Central memory CD8-positive, alpha-beta T cell (primary cell): ENCODE results near the gene GPX6.
"Not testable (repeated sequence)": the region's sequence is repeated elsewhere in the genome, so short reads cannot be mapped to it uniquely, and the experiment has no call there.

ENCODE experiments used
- ATAC-seq: fragments of 150-1000 bp; cut with Tn5 transposase; replicated peaks from 2 replicates; pipeline ENCODE4 v1.10.0; 2022; ENCODE audit warnings: mild to moderate bottlenecking, moderate FRiP score, moderate number of reproducible peaks; ENCODE audit not compliant: poor library complexity, severe bottlenecking; ENCODE audit errors: extremely low read depth
- DNase-seq, 2 donors: peaks; one replicate each; pipeline ENCODE4 v3.0.0; 2021; ENCODE audit warnings: low spot score in 2 of 2
- H3K27ac Mint-ChIP-seq: one replicate; pipeline ENCODE4 v1.8.0; 2022; ENCODE audit warnings: low read depth, mild to moderate bottlenecking, moderate library complexity, mixed read lengths
- H3K27me3 Mint-ChIP-seq: one replicate; pipeline ENCODE4 v1.8.0; 2022; ENCODE audit warnings: mixed read lengths
- H3K36me3 Mint-ChIP-seq: one replicate; pipeline ENCODE4 v1.8.0; 2022; ENCODE audit warnings: mild to moderate bottlenecking, moderate library complexity, mixed read lengths; ENCODE audit not compliant: insufficient read depth
- H3K4me1 Mint-ChIP-seq: one replicate; pipeline ENCODE4 v1.8.0; 2022; ENCODE audit warnings: mixed read lengths
- H3K4me3 Mint-ChIP-seq: one replicate; pipeline ENCODE4 v1.8.0; 2022; ENCODE audit warnings: mild to moderate bottlenecking, moderate library complexity, mixed read lengths
- H3K9me3 Mint-ChIP-seq: one replicate; pipeline ENCODE4 v1.8.0; 2022; ENCODE audit warnings: mixed read lengths

The GPX6 gene

DNA sequence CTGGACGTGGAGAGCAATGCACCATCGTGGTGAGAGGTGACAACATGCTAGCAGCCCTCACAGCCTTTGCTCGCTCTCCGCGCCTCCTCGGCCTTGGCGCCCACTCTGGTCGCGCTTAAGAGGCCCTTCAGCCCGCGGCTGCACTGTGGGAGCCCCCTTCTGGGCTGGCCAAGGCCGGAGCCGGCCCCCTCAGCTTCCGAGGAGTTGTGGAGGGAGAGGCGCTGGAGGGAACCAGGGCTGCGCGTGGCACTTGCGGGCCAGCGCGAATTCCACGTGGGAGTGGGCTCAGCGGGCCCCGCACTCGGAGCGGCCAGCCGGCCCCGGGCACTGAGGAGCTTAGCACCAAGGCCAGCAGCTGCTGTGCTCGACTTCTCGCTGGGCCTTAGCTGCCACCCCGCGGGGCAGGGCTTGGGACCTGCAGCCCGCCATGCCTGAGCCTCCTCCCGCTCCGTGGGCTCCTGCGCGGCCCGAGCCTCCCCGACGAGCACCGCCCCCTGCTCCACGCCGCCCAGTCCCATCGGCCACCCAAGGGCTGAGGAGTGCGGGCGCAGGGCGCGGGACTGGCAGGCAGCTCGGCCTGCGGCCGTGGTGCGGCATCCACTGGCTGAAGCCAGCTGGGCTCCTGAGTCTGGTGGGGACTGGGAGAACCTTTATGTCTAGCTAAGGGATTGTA, 3.8 kb downstream of the GPX6 start:
- H3K4me3 Mint-ChIP-seq: no peak overlapping the region
- peaks cover 65% of the 10 kb centered on the region for H3K27me3 Mint-ChIP-seq
- H3K27ac Mint-ChIP-seq: no peak overlapping the region
- DNase-seq: no peak
- ATAC-seq: no peak
- H3K4me1 Mint-ChIP-seq: no peaks in the 10 kb centered on the region
- H3K9me3 Mint-ChIP-seq: no peaks in the 10 kb centered on the region
- no peaks in the 10 kb centered on the region for H3K36me3 Mint-ChIP-seq

DNA sequence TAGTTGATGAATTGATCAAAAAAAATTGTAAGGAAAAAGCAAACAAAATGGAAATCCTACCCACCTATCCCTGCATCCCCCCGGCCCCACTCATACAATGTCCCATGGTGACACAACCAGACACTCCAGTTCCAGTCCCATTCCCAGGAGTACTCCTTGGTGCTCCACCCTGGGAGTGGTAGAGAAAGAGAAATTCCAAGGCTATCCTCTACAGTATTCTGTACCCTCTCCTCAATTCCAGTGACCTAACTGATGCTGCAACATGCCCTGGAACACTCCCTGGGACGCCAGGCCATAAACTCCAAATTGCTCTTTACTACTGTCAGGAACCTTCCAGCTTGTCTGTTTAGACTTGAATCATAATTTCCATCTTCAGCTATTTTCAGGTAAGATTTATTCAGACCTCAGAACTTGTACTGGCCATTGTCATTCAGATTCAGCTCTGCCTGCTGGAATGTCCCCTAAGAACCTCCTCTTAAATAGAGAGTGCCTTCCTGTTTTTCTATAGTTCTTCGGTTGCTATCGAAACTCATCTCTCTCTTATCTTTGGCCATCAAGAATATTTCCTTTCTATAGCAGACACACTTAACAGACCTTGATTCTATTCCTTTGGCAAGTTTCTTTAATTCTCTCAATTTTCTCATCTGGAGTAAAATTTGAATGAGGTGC, 8.7 kb downstream of the GPX6 start:
- Mint-ChIP-seq H3K4me1 (no peaks in the 10 kb centered on the region), H3K27me3 (peaks cover 64% of the 10 kb centered on the region), H3K36me3 (no peaks in the 10 kb centered on the region), H3K9me3 (no peaks in the 10 kb centered on the region), H3K4me3 (no peak overlapping the region), H3K27ac (no peak overlapping the region)
- no peak for ATAC-seq
- no peak for DNase-seq

DNA sequence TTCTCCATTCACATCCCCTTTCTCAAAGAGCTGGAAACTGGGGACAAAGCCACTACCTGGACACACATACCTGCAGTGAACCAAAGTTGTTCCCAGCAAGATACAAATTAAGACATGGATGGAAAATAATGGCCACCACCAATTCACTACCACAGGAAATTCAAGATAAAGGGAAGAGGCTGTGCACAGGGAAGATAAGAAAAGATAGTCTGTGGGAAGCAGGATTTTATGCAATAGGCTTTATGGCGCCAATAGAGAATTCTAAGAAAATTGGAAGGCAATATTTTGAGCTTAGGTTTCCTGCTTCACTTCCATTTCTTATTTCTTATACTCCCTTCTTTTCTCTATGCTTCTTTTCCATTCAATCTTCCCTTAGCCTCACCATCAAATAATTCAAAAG, 9.9 kb downstream of the GPX6 start:
- Mint-ChIP-seq H3K27me3 (peaks cover 68% of the 10 kb centered on the region), H3K27ac (no peak overlapping the region), H3K4me1 (no peaks in the 10 kb centered on the region), H3K9me3 (no peaks in the 10 kb centered on the region), H3K36me3 (no peaks in the 10 kb centered on the region), H3K4me3 (no peak overlapping the region)
- no peak for ATAC-seq
- no peak for DNase-seq

DNA sequence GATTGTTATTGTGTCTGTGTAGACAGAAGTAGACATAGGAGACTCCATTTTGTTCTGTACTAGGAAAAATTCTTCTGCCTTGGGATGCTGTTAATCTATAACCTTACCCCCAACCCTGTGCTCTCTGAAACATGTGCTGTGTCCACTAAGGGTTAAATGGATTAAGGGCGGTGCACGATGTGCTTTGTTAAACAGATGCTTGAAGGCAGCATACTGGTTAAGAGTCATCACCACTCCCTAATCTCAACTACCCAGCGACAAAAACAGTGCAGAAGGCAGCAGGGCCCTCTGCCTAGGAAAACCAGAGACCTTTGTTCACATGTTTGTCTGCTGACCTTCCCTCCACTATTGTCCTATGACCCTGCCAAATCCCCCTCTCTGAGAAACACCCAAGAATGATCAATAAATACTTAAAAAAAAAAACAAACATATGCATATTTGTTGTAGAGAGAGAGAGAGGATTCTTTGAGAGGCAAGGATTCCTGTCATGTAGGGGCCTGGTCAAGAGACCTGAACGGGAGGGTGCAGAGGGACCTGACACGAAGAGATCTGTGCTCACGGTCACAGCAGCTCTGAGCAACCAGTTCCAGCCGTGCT, 12.8 kb downstream of the GPX6 start:
- DNase-seq, H3K27ac Mint-ChIP-seq, H3K4me1 Mint-ChIP-seq, ATAC-seq, H3K36me3 Mint-ChIP-seq, H3K4me3 Mint-ChIP-seq, H3K9me3 Mint-ChIP-seq: not testable (repeated sequence)
- H3K27me3 Mint-ChIP-seq: peaks cover 80% of the 10 kb centered on the region

DNA sequence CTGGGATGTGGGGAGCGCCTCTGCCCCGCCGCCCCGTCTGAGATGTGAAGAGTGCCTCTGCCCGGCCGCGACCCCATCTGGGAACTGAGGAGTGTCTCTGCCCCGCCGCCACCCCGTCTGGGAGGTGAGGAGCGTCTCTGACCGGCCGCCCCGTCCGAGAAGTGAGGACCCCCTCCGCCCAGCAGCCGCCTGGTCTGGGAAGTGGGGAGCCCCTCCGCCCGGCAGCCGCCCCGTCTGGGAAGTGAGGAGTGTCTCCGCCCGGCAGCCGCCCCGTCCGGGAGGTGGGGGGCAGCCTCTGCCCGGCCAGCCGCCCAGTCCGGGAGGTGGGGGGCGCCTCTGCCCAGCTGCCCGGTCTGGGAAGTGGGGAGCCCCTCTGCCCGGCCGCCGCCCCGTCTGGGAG, 13.5 kb downstream of the GPX6 start:
- not testable (repeated sequence) for ATAC-seq, H3K4me1 Mint-ChIP-seq, DNase-seq, H3K9me3 Mint-ChIP-seq, H3K36me3 Mint-ChIP-seq, H3K27ac Mint-ChIP-seq, H3K4me3 Mint-ChIP-seq
- peaks cover 78% of the 10 kb centered on the region for H3K27me3 Mint-ChIP-seq

DNA sequence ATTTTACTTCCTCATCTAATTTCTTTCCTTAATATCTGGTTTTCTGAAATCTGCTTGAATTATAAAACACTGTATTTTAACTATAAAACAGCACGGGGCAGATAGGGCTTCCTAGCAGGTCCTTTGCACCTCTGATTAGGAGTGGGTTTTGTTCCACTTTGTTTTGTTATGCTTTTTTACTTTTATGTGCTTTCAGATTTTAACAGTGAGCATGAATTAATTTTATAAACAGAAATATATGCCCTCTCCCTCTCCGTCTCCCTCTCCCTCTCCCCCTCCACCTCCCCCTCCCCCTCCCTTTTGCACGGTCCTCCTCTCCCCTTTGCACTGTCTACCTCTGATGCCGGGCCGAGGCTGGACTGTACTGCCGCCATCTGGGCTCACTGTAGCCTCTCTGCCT, 14.3 kb downstream of the GPX6 start:
- DNase-seq: no peak
- ATAC-seq: no peak
- no peaks in the 10 kb centered on the region for H3K9me3 Mint-ChIP-seq
- H3K27me3 Mint-ChIP-seq: peaks cover 73% of the 10 kb centered on the region
- H3K4me3 Mint-ChIP-seq: no peak overlapping the region
- no peaks in the 10 kb centered on the region for H3K36me3 Mint-ChIP-seq
- no peak overlapping the region for H3K27ac Mint-ChIP-seq
- no peaks in the 10 kb centered on the region for H3K4me1 Mint-ChIP-seq

DNA sequence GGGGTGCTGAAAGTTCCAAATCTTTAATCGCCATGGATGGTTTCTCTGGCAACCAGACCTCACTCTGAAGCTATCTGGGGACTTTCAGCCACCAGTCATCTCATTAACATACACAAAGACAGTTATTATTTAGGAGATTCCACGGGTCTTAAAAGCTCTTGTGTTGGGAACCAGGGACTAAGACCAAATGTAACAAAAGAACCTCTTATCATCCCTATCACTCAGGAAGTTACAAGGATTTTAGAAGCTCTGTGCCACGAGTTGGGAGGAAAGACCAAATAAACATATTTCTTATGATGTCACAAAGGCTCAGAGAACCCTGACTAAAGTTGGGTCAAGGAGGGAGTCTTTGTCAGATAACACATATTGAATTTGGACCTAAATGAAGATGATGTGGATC, 17.7 kb downstream of the GPX6 start:
- no peaks in the 10 kb centered on the region for H3K9me3 Mint-ChIP-seq
- no peak overlapping the region for H3K4me3 Mint-ChIP-seq
- no peaks in the 10 kb centered on the region for H3K36me3 Mint-ChIP-seq
- DNase-seq (no peak), ATAC-seq (no peak)
- no peak overlapping the region for H3K27ac Mint-ChIP-seq
- peaks cover 73% of the 10 kb centered on the region for H3K27me3 Mint-ChIP-seq
- no peaks in the 10 kb centered on the region for H3K4me1 Mint-ChIP-seq

DNA sequence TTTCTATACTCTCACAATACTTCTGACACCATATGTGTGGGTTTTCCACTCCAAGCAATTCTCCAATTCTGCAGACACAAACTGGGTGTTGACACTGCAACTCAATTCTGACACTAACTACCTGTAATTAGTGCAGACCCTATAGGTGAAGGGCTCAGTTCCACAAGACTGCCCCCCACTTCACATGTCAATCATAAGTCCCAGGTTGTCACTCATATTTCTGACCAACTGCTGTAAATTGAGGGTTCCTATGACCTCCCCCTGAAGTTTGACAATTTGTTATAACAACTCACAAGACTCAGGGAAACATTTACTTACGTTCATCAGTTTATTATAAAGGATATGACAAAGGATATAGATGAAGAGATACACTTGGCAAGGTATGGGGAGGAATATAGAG, 18.3 kb downstream of the GPX6 start:
- H3K27ac Mint-ChIP-seq: no peak overlapping the region
- H3K9me3 Mint-ChIP-seq: no peaks in the 10 kb centered on the region
- no peak for ATAC-seq
- H3K4me1 Mint-ChIP-seq: no peaks in the 10 kb centered on the region
- H3K36me3 Mint-ChIP-seq: no peaks in the 10 kb centered on the region
- H3K4me3 Mint-ChIP-seq: no peak overlapping the region
- H3K27me3 Mint-ChIP-seq: peaks cover 76% of the 10 kb centered on the region
- DNase-seq: no peak

DNA sequence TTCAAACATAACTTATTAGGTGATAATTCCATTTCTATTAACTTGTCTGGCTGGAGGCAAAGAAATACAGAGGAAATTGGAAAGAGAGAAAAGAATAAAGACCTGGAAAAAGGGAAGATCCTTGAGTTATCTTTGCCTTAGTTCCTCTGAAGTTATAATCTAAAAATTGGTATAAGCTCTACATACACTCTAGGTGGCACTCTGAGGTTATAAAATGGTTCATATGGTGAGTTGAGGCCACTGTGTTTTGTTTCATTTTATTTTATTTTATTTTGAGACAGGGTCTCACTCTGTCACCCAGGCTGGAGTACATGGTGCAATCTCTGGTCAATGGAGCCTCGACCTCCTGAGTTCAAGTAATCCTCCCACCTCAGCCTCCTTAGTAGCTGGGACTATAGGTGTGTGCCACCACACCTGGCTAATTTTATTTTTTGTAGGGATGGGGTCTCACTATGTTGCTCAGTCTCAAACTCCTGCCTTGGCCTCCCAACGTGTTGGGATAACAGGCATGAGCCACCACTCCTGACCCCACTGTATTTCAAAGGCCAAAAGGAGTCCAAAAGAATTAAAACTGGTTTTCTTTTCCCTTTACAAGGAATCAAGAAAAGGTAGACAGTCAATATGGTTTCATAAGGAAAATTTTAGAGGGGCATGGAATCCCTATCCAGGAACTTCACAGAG, 19.4 kb downstream of the GPX6 start:
- H3K4me1 Mint-ChIP-seq: no peaks in the 10 kb centered on the region
- no peak overlapping the region for H3K4me3 Mint-ChIP-seq
- H3K27me3 Mint-ChIP-seq: peaks cover 87% of the 10 kb centered on the region
- DNase-seq: no peak
- ATAC-seq: no peak
- no peaks in the 10 kb centered on the region for H3K36me3 Mint-ChIP-seq
- H3K27ac Mint-ChIP-seq: no peak overlapping the region
- no peaks in the 10 kb centered on the region for H3K9me3 Mint-ChIP-seq

DNA sequence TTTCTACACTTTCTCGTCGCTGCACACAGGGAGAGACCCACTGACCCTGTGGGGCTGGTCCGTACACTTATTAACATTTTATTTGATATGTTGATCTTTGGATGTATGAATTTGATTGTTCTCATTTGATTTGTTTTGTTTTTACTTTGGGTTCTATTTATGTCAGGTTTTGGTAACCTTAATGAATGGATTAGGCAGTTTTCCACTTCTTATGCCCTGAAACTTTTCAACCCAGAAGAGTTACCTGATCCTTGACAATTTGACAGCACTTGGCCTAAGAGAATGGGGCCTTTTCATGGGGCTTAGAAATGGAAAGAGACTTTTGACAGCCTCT, 23.6 kb downstream of the GPX6 start:
- H3K4me1 Mint-ChIP-seq: peaks cover 18% of the 10 kb centered on the region
- no peaks in the 10 kb centered on the region for H3K9me3 Mint-ChIP-seq
- H3K27ac Mint-ChIP-seq: no peak overlapping the region
- ATAC-seq (no peak), DNase-seq (no peak)
- H3K27me3 Mint-ChIP-seq: peaks cover 97% of the 10 kb centered on the region
- H3K4me3 Mint-ChIP-seq: no peak overlapping the region
- peaks cover 4% of the 10 kb centered on the region for H3K36me3 Mint-ChIP-seq

DNA sequence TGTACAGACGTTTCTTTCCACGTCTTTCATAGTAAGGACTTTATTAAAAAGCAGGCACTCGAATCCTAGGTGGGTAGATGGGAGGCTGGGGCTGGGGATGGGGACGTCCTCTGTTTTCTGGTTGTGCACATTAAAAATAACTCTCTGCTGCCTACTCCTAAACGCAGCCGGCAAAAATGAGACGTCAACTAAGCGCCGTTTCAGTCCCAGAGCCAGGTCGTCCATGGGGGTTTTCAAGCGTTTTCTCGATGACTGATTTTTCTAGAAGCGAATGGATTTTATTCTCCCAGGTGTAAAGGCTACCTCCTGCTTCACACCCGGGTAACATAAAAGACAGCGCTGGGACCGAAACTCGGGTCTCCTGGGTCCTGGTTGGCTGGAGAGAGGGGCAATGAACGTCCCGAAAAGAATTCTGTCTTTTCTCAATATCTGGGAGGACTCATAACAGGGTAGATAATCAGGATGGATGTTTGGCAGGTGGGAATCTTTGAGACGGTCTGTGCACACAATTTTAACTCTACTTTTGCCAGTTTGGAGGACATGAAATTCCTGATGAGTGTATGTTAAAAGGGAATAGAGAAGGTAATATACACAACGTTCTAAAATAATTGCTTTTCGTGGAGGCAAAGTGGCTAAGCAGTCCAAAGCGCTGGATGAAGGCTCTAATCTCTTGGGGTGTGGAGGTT, 25.2 kb downstream of the GPX6 start:
- Mint-ChIP-seq H3K27ac (no peak overlapping the region), H3K4me3 (peak overlapping the region; percentile 43), H3K27me3 (peaks cover 100% of the 10 kb centered on the region), H3K9me3 (no peaks in the 10 kb centered on the region), H3K36me3 (peaks cover 4% of the 10 kb centered on the region), H3K4me1 (peaks cover 18% of the 10 kb centered on the region)
- no peak for ATAC-seq
- no peak for DNase-seq

DNA sequence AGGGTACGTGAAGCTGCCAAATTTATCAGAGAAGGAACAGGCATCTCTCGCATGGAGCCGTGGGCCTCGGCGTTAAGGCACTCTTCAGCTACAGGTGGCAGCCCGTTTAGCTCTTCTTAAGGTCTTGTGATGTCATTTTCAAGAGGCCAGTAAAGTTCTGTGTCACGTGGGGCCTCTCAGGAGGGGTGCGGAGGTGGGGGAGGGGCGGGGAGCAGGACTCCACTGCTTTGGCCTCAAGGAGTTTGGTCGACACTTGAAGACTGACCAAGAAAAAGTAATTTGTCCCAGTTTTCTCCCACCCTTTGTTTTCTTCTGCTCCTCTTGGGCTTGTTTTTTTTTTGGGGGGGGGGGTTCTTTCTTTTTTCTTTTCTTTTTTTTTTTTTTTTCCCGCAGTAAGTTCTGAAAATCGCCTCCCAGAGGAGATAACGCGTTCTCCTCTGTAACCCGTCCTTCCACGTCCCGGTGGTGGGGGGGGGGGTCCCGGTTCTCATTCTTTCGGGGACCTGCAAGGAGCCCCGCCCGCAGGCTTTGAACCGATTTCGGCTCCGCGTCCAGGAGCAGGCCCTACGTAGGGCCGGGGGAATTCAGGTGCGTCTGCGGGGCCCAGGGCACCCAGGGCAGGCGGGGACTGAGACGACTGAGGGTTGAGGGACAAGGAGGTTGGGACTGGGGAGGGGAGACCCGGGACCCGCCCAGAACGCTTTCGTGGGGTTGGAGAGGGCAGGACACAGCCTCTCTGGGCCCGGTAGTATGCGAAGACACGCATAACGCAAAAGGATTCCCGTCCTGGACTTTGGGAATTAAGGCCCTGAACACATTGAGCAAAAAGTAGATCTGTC, 26.0 kb downstream of the GPX6 start:
- H3K27ac Mint-ChIP-seq: no peak overlapping the region
- H3K27me3 Mint-ChIP-seq: peaks cover 99% of the 10 kb centered on the region
- H3K4me3 Mint-ChIP-seq: peak overlapping the region; percentile 43
- DNase-seq (no peak), ATAC-seq (no peak)
- H3K4me1 Mint-ChIP-seq: peaks cover 18% of the 10 kb centered on the region
- no peaks in the 10 kb centered on the region for H3K9me3 Mint-ChIP-seq
- peaks cover 4% of the 10 kb centered on the region for H3K36me3 Mint-ChIP-seq
